DND-41 (cell line): Measurements from ENCODE around the gene CARM1.

Source experiments
- ATAC-seq: fragments of 200-7000 bp; cut with Tn5 transposase; 3 replicates; pipeline ENCODE4 v1.9.1; 2021; ENCODE audit warnings: low read depth; ENCODE audit not compliant: insufficient read depth
- DNase-seq: peaks from one replicate; pipeline ENCODE4 v3.0.0-alpha.2; 2020
- H2AFZ ChIP-seq: 2 replicates; pipeline ENCODE4 v1.6.0; 2012; ENCODE audit warnings: low read depth, low read length
- H3K27ac ChIP-seq: 2 replicates; pipeline ENCODE4 v1.5.1; 2012; ENCODE audit warnings: low read length, inconsistent platforms
- H3K27me3 ChIP-seq: fragments of 200-600 bp; sonication (generic); 2 replicates; pipeline ENCODE4 v1.6.0; 2012; ENCODE audit warnings: low read length, mild to moderate bottlenecking, inconsistent platforms; ENCODE audit not compliant: insufficient read depth, poor library complexity
- H3K36me3 ChIP-seq: 2 replicates; pipeline ENCODE4 v1.5.1; 2012; ENCODE audit warnings: low read length, inconsistent platforms; ENCODE audit not compliant: insufficient read depth
- H3K4me1 ChIP-seq: 2 replicates; pipeline ENCODE4 v1.5.1; 2012; ENCODE audit warnings: mild to moderate bottlenecking, low read length; ENCODE audit not compliant: insufficient read depth
- H3K4me2 ChIP-seq: 2 replicates; pipeline ENCODE4 v1.6.0; 2012; ENCODE audit warnings: mild to moderate bottlenecking, moderate library complexity, low read length, inconsistent platforms; ENCODE audit not compliant: insufficient read depth
- H3K4me3 ChIP-seq, 2 experiments: fragments of 200-600 bp in 1 of 2; shearing (Covaris generic) in 1 of 2; 2 replicates each; pipeline ENCODE4 v1.5.1; 2012 to 2016; ENCODE audit warnings: inconsistent platforms in 2 of 2, low read length in 2 of 2, mild to moderate bottlenecking in 2 of 2, low read depth in 1 of 2, moderate library complexity in 1 of 2
- H3K79me2 ChIP-seq: 2 replicates; pipeline ENCODE4 v1.6.0; 2012; ENCODE audit warnings: low read length, inconsistent platforms; ENCODE audit not compliant: insufficient read depth
- H3K9ac ChIP-seq: 2 replicates; pipeline ENCODE4 v1.6.0; 2012; ENCODE audit warnings: low read depth, mild to moderate bottlenecking, inconsistent platforms, low read length, moderate library complexity
- H3K9me3 ChIP-seq: 2 replicates; pipeline ENCODE4 v1.5.1; 2012; ENCODE audit warnings: low read length, moderate library complexity, mild to moderate bottlenecking, inconsistent platforms; ENCODE audit not compliant: insufficient read depth, severe bottlenecking
- H4K20me1 ChIP-seq: 2 replicates; pipeline ENCODE4 v1.6.0; 2012; ENCODE audit warnings: low read length; ENCODE audit not compliant: insufficient read depth
- CTCF ChIP-seq: IDR thresholded peaks from 2 replicates; pipeline ENCODE4 v1.5.1; 2012; ENCODE audit warnings: borderline replicate concordance, low read length, moderate library complexity, mild to moderate bottlenecking; ENCODE audit not compliant: poor library complexity, severe bottlenecking; ENCODE audit errors: extremely low read depth
- EZH2 ChIP-seq: IDR thresholded peaks from 3 replicates; pipeline ENCODE4 v1.6.1; 2012; ENCODE audit warnings: borderline replicate concordance, low read depth, mild to moderate bottlenecking, moderate library complexity, low read length, inconsistent platforms; ENCODE audit not compliant: severe bottlenecking

CARM1 gene

GRCh38 chr19:10960314-10961072, 89.1 kb downstream of the CARM1 start, which contains the start of gene SMARCA4:
SMARCA4 (plus strand) TSS chr19:10961030; CDS start chr19:10984152, 23,122 bp downstream.
- Histone ChIP-seq H3K79me2 (peaks cover 55% of the 10 kb centered on the region), H3K27ac (peak within 1 kb of the TSS; percentile 89), H3K27me3 (no peaks in the 10 kb centered on the region), H3K36me3 (peaks cover 4% of the 10 kb centered on the region; the same call in 1 of the 2 replicates), H4K20me1 (peaks cover 33% of the 10 kb centered on the region), H3K4me1 (peaks cover 45% of the 10 kb centered on the region), H3K4me2 (peak within 1 kb of the TSS; percentile 90), H3K9ac (peak within 1 kb of the TSS; percentile 98), H3K9me3 (no peaks in the 10 kb centered on the region), H2AFZ (peak within 1 kb of the TSS; percentile 95), H3K4me3 (peak within 1 kb of the TSS; percentile 85 to 94)
- ATAC-seq (peak; percentile 83), DNase-seq (peak; percentile 97)
- no peak for TF ChIP-seq CTCF
- TF ChIP-seq EZH2: no peak

- Histone ChIP-seq H3K27me3 (no peaks in the 10 kb centered on the region), H3K4me3 (peak overlapping the region; percentile 85 to 94), H3K4me2 (peak overlapping the region; percentile 90), H3K9me3 (no peaks in the 10 kb centered on the region), H3K36me3 (peaks cover 4% of the 10 kb centered on the region; the same call in 1 of the 2 replicates), H4K20me1 (peaks cover 36% of the 10 kb centered on the region), H2AFZ (peak overlapping the region; percentile 89), H3K4me1 (peaks cover 46% of the 10 kb centered on the region), H3K9ac (peak overlapping the region; percentile 98), H3K27ac (peak overlapping the region; percentile 83), H3K79me2 (peaks cover 62% of the 10 kb centered on the region)
- TF ChIP-seq EZH2 (no peak), CTCF (no peak)
- DNase-seq: no peak
- ATAC-seq: peak; percentile 44
Observed at GRCh38 chr19:10961073-10961860, 89.9 kb downstream of the CARM1 start.

GRCh38 chr19:10962863-10963262, 91.5 kb downstream of the CARM1 start:
- peak overlapping the region; percentile 98 for H3K9ac ChIP-seq
- TF ChIP-seq EZH2 (no peak), CTCF (no peak)

More at GRCh38 chr19:10962863-10963262, 91.5 kb downstream of the CARM1 start:
- ATAC-seq: no peak
- peak overlapping the region in 1 of 2 experiments; percentile 85; a peak in 3 of 4 replicates for H3K4me3 ChIP-seq
- H3K4me2 ChIP-seq: peak overlapping the region; percentile 90
- peaks cover 46% of the 10 kb centered on the region for H4K20me1 ChIP-seq
- no peak overlapping the region for H2AFZ ChIP-seq
- no peaks in the 10 kb centered on the region for H3K27me3 ChIP-seq
- peaks cover 4% of the 10 kb centered on the region; the same call in 1 of the 2 replicates for H3K36me3 ChIP-seq
- no peaks in the 10 kb centered on the region for H3K9me3 ChIP-seq
- DNase-seq: no peak
- H3K4me1 ChIP-seq: peaks cover 50% of the 10 kb centered on the region
- peaks cover 78% of the 10 kb centered on the region for H3K79me2 ChIP-seq
- H3K27ac ChIP-seq: peak overlapping the region; percentile 47; the same call in 1 of the 2 replicates
